ENCODE data around the gene ZFPM1.

GRCh38 chr16:88478889-88479792 lies 26.1 kb downstream of the ZFPM1 start:
- no peak for TF ChIP-seq CTCF (conservative IDR thresholded peaks at IDR 0.05)
- TF ChIP-seq ZFX (IDR thresholded peaks at IDR 0.05) = no peak
